MM.1S (cell line): Measurements from ENCODE around the gene GPR153.

Experiments used
- EZH2phosphoT487 ChIP-seq: fragments of 300-600 bp; sonication (generic); IDR thresholded peaks from 2 replicates; pipeline ENCODE4 v1.6.1; 2018; ENCODE audit warnings: antibody characterized with exemption, low read length
- TF ChIP-seq, protein P1 (sequence below): fragments of 300-600 bp; sonication (generic); IDR thresholded peaks from 2 replicates; pipeline ENCODE4 v1.5.1; 2016; ENCODE audit warnings: antibody characterized with exemption, low read length, mixed read lengths

- TF ChIP-seq EZH2phosphoT487 = no peak
- TF ChIP-seq, protein P1, sequence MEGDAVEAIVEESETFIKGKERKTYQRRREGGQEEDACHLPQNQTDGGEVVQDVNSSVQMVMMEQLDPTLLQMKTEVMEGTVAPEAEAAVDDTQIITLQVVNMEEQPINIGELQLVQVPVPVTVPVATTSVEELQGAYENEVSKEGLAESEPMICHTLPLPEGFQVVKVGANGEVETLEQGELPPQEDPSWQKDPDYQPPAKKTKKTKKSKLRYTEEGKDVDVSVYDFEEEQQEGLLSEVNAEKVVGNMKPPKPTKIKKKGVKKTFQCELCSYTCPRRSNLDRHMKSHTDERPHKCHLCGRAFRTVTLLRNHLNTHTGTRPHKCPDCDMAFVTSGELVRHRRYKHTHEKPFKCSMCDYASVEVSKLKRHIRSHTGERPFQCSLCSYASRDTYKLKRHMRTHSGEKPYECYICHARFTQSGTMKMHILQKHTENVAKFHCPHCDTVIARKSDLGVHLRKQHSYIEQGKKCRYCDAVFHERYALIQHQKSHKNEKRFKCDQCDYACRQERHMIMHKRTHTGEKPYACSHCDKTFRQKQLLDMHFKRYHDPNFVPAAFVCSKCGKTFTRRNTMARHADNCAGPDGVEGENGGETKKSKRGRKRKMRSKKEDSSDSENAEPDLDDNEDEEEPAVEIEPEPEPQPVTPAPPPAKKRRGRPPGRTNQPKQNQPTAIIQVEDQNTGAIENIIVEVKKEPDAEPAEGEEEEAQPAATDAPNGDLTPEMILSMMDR = no peak
Observed at GRCh38 chr1:6244401-6245049, 16.4 kb downstream of the GPR153 start.
